Fibroblast of skin of back (primary cell): ENCODE data around the gene EPS15.

Experiments
- DNase-seq: peaks from one replicate; pipeline ENCODE4 v3.0.0-alpha.2; 2013

EPS15 gene

GRCh38 chr1:51373898-51374297 is 145.2 kb downstream of the EPS15 start:
- peak; percentile 22 for DNase-seq

GRCh38 chr1:51372561-51372960 is 146.5 kb downstream of the EPS15 start:
- no peak for DNase-seq

GRCh38 chr1:51369171-51369570 is 149.9 kb downstream of the EPS15 start:
- DNase-seq, result no peak

- no peak for DNase-seq
Measured at GRCh38 chr1:51365774-51366173, 153.3 kb downstream of the EPS15 start.

- DNase-seq, result no peak
Measured at GRCh38 chr1:51359879-51360278, 159.2 kb downstream of the EPS15 start.

GRCh38 chr1:51355382-51355781 is 163.7 kb downstream of the EPS15 start:
- DNase-seq, result no peak

- DNase-seq, result no peak
Measured at GRCh38 chr1:51354416-51354815, 164.7 kb downstream of the EPS15 start.

- no peak for DNase-seq
Measured at GRCh38 chr1:51351907-51352306, 167.2 kb downstream of the EPS15 start.

GRCh38 chr1:51349862-51350261 is 169.2 kb downstream of the EPS15 start:
- DNase-seq, result no peak

- no peak for DNase-seq
Measured at GRCh38 chr1:51348147-51348527, 170.9 kb downstream of the EPS15 start.

GRCh38 chr1:51347398-51348146 is 171.5 kb downstream of the EPS15 start:
- DNase-seq, result no peak

- no peak for DNase-seq
Measured at GRCh38 chr1:51346086-51346942, 172.8 kb downstream of the EPS15 start.

- no peak for DNase-seq
Measured at GRCh38 chr1:51345300-51345687, 173.8 kb downstream of the EPS15 start.

GRCh38 chr1:51344602-51345299 is 174.3 kb downstream of the EPS15 start:
- no peak for DNase-seq

- no peak for DNase-seq
Measured at GRCh38 chr1:51344276-51344601, 174.8 kb downstream of the EPS15 start.

GRCh38 chr1:51343624-51344023 is 175.4 kb downstream of the EPS15 start:
- DNase-seq, result no peak

GRCh38 chr1:51342591-51343206 is 176.4 kb downstream of the EPS15 start:
- no peak for DNase-seq

GRCh38 chr1:51341876-51342496 is 177.1 kb downstream of the EPS15 start:
- no peak for DNase-seq

- DNase-seq, result no peak
Measured at GRCh38 chr1:51340380-51340779, 178.7 kb downstream of the EPS15 start.

- DNase-seq, result no peak
Measured at GRCh38 chr1:51336711-51337110, 182.4 kb downstream of the EPS15 start.

- DNase-seq, result no peak
Measured at GRCh38 chr1:51336004-51336403, 183.1 kb downstream of the EPS15 start.
